ENCODE results near the gene BROX. TPM values are rescaled to one million over a fixed set of nuclear protein-coding genes. Genes with fewer than 3 reads are reported as not detected.

The BROX gene
- total and polyA plus RNA-seq, 10 of the 15 experiments (the other 5 are each of a cell fraction or from before 2014, with no cell fraction given) = 5.8 to 42.0 (median 16.8) TPM

DNA sequence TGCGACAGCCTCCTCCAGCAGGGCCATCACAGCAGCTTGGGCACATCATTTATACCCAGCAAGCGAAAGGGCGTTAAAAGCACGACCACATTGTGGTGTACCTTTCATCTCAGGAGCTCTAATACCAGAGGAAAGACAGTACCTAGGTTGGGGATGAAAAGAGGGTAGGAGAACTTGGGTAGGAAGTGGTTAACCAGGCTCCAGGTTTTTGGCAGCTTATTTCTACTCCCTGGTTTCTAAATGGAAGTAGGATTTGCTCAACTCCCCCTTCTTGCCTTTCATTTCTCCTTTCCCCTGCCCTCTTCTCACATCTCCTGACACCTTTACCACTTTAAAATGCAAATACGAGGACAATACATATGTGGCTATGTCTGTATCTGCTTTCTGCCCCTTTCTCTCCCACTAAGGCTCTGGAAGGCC is 54.8 kb downstream of the BROX start:
- Histone ChIP-seq H3K4me3 (no peak overlapping the region), H3K9ac (ENCODE audit: control insufficient read depth, insufficient read depth, low read length) (no peak overlapping the region), H3K36me3 (ENCODE audit: control insufficient read depth in 2 of 2, insufficient read depth in 2 of 2, low read length in 1 of 2) (no peaks in the 10 kb centered on the region), H3K9me3 (replicated peaks; ENCODE audit: control insufficient read depth, insufficient read depth, low read length) (peaks cover 6% of the 10 kb centered on the region), H3K27ac (ENCODE audit: control insufficient read depth, insufficient read depth) (no peak overlapping the region), H2AFZ (ENCODE audit: control insufficient read depth, low read depth, low read length) (no peak overlapping the region), H3K27me3 (replicated peaks in 1 of 2; ENCODE audit: control insufficient read depth in 2 of 2, insufficient read depth in 2 of 2, low read length in 1 of 2) (no peaks in the 10 kb centered on the region), H3K4me2 (ENCODE audit: control insufficient read depth, insufficient read depth) (no peak overlapping the region; the same call in 1 of the 2 replicates), H3K4me1 (ENCODE audit: control insufficient read depth, insufficient read depth, low read length) (peaks cover 12% of the 10 kb centered on the region; the same call in 1 of the 2 replicates), H3K79me2 (ENCODE audit: control insufficient read depth, insufficient read depth, low read length) (no peaks in the 10 kb centered on the region), H4K20me1 (ENCODE audit: control insufficient read depth, insufficient read depth) (no peaks in the 10 kb centered on the region)
- FAIRE-seq (no peak), ATAC-seq (peak; percentile 65), DNase-seq (ENCODE audit: low read depth, low spot score) (no peak)
- in situ Hi-C loops (cut with MboI) (no loop called here), intact Hi-C loops (cut with micrococcal nuclease; ENCODE audit: unreplicated experiment) (no loop called here)
- SMC1A ChIA-PET (ENCODE audit: uncharacterized antibody, unreplicated experiment) = interaction anchor here (1.3 to 1.5 kb wide), 2 partner anchors 28 to 112 kb away, joined by 3 read pairs; no protein-coding TSS in a partner anchor
- POLR2A ChIA-PET = no interaction called here
- BruUV-seq (replicated peaks) = no TSS peak
- CTCF ChIA-PET = interaction anchor here (0.7 to 1.5 kb wide), 2 partner anchors 16 to 27 kb away, joined by 3 to 4 read pairs; no protein-coding TSS in a partner anchor
- RAD21 ChIA-PET (ENCODE audit: unreplicated experiment) = interaction anchor here (0.8 kb wide), 1 partner anchor 16 kb away, joined by 4 read pairs; no protein-coding TSS in a partner anchor
- 38% methylated on average over 5 of the region's 5 CpGs for WGBS (ENCODE audit: insufficient coverage, insufficient replicate concordance, low lambda C conversion rate, missing lambda C conversion rate)
- peak; percentile 35; the same call in 1 of the 2 replicates for TF ChIP-seq DPF2 (IDR thresholded peaks at IDR 0.05)
- TF ChIP-seq MEF2A (IDR thresholded peaks at IDR 0.05; ENCODE audit: insufficient read depth, low read depth, low read length) = no peak
- TF ChIP-seq, protein P1, sequence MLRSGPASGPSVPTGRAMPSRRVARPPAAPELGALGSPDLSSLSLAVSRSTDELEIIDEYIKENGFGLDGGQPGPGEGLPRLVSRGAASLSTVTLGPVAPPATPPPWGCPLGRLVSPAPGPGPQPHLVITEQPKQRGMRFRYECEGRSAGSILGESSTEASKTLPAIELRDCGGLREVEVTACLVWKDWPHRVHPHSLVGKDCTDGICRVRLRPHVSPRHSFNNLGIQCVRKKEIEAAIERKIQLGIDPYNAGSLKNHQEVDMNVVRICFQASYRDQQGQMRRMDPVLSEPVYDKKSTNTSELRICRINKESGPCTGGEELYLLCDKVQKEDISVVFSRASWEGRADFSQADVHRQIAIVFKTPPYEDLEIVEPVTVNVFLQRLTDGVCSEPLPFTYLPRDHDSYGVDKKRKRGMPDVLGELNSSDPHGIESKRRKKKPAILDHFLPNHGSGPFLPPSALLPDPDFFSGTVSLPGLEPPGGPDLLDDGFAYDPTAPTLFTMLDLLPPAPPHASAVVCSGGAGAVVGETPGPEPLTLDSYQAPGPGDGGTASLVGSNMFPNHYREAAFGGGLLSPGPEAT (IDR thresholded peaks at IDR 0.05; ENCODE audit: low read depth) = peak; percentile 47; the same call in 1 of the 2 replicates
- peak; percentile 66 to 80; a peak in 3 of 4 replicates for TF ChIP-seq IKZF2 (IDR thresholded peaks at IDR 0.05)
- TF ChIP-seq MTA2 (IDR thresholded peaks at IDR 0.05; ENCODE audit: low read depth) = peak; percentile 53
- TF ChIP-seq ETV6 (conservative IDR thresholded peaks at IDR 0.05 in 1 of 2, IDR thresholded peaks at IDR 0.05 in 1 of 2; ENCODE audit: borderline replicate concordance in 1 of 2, low read depth in 1 of 2) = no peak
- peak; percentile 82 for TF ChIP-seq IKZF1 (conservative IDR thresholded peaks at IDR 0.05)
- TF ChIP-seq, protein P2, sequence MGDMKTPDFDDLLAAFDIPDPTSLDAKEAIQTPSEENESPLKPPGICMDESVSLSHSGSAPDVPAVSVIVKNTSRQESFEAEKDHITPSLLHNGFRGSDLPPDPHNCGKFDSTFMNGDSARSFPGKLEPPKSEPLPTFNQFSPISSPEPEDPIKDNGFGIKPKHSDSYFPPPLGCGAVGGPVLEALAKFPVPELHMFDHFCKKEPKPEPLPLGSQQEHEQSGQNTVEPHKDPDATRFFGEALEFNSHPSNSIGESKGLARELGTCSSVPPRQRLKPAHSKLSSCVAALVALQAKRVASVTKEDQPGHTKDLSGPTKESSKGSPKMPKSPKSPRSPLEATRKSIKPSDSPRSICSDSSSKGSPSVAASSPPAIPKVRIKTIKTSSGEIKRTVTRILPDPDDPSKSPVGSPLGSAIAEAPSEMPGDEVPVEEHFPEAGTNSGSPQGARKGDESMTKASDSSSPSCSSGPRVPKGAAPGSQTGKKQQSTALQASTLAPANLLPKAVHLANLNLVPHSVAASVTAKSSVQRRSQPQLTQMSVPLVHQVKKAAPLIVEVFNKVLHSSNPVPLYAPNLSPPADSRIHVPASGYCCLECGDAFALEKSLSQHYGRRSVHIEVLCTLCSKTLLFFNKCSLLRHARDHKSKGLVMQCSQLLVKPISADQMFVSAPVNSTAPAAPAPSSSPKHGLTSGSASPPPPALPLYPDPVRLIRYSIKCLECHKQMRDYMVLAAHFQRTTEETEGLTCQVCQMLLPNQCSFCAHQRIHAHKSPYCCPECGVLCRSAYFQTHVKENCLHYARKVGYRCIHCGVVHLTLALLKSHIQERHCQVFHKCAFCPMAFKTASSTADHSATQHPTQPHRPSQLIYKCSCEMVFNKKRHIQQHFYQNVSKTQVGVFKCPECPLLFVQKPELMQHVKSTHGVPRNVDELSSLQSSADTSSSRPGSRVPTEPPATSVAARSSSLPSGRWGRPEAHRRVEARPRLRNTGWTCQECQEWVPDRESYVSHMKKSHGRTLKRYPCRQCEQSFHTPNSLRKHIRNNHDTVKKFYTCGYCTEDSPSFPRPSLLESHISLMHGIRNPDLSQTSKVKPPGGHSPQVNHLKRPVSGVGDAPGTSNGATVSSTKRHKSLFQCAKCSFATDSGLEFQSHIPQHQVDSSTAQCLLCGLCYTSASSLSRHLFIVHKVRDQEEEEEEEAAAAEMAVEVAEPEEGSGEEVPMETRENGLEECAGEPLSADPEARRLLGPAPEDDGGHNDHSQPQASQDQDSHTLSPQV (IDR thresholded peaks at IDR 0.05) = no peak
- TF ChIP-seq RUNX3 (IDR thresholded peaks at IDR 0.05; ENCODE audit: low read length) = 0 out of 2 replicates have a peak, but pooled peaks have one; percentile 16
- no peak for TF ChIP-seq CUX1 (IDR thresholded peaks at IDR 0.05; ENCODE audit: insufficient replicate concordance, low read depth, low read length)
- no peak for TF ChIP-seq YBX1 (IDR thresholded peaks at IDR 0.05)
